CD14-positive monocyte (primary cell): ENCODE data around the gene MORC1. TPM values are rescaled to one million over a fixed set of nuclear protein-coding genes. Genes with fewer than 3 reads are reported as not detected.

Experiments
- DNase-seq, 3 donors: peaks; one replicate each; pipeline ENCODE4 v3.0.0-alpha.2; 2011 to 2022
- H2AFZ ChIP-seq: 2 replicates; pipeline ENCODE4 v1.6.0; 2012; ENCODE audit warnings: mild to moderate bottlenecking, low read depth, low read length, inconsistent platforms; ENCODE audit not compliant: insufficient read depth, poor library complexity, severe bottlenecking
- H3K27ac ChIP-seq, 2 donors: 1 replicate in 1 of 2; 2 replicates in 1 of 2; pipeline ENCODE4 v1.5.1; 2012 to 2013; ENCODE audit warnings: low read length in 2 of 2, control low read depth in 1 of 2, inconsistent platforms in 1 of 2, low read depth in 1 of 2, mild to moderate bottlenecking in 1 of 2
- H3K27me3 ChIP-seq, 2 donors: one replicate each; pipeline versions ENCODE4 v1.6.0 to v1.6.1; 2011 to 2013; ENCODE audit warnings: low read length in 2 of 2; ENCODE audit not compliant: control insufficient read depth in 2 of 2, insufficient read depth in 2 of 2
- H3K36me3 ChIP-seq, 2 donors: replicated peaks in 1 of 2; 1 replicate in 1 of 2; 2 replicates in 1 of 2; pipeline versions ENCODE4 v1.5.1 to v1.6.1; 2012 to 2013; ENCODE audit warnings: low read length in 2 of 2, control low read depth in 1 of 2, inconsistent platforms in 1 of 2, mild to moderate bottlenecking in 1 of 2; ENCODE audit not compliant: insufficient read depth in 2 of 2, control insufficient read depth in 1 of 2
- H3K4me1 ChIP-seq, 2 donors: 1 replicate in 1 of 2; 2 replicates in 1 of 2; pipeline versions ENCODE4 v1.5.1 to v1.6.1; 2012 to 2013; ENCODE audit warnings: low read length in 2 of 2, control low read depth in 1 of 2, inconsistent platforms in 1 of 2, mild to moderate bottlenecking in 1 of 2, moderate library complexity in 1 of 2; ENCODE audit not compliant: insufficient read depth in 2 of 2, control insufficient read depth in 1 of 2
- H3K4me2 ChIP-seq: replicated peaks from 2 replicates; pipeline ENCODE3; 2012; ENCODE audit warnings: low read length, moderate library complexity, mild to moderate bottlenecking; ENCODE audit not compliant: poor library complexity, severe bottlenecking; ENCODE audit errors: extremely low read depth
- H3K4me3 ChIP-seq, 3 experiments: fragments of 200-600 bp in 1 of 3; sonication (generic) in 1 of 3; replicated peaks in 1 of 3; 1 replicate in 2 of 3; 2 replicates in 1 of 3; pipeline ENCODE4 v1.5.1; 2011 to 2013; ENCODE audit warnings: low read length in 3 of 3, mild to moderate bottlenecking in 3 of 3, control low read depth in 2 of 3, low read depth in 2 of 3, inconsistent platforms in 1 of 3, moderate library complexity in 1 of 3
- H3K79me2 ChIP-seq: 2 replicates; pipeline ENCODE4 v1.6.0; 2012; ENCODE audit warnings: mild to moderate bottlenecking, control low read depth, inconsistent platforms, low read length, moderate library complexity; ENCODE audit not compliant: insufficient read depth
- H3K9ac ChIP-seq: 2 replicates; pipeline ENCODE4 v1.6.0; 2017; ENCODE audit warnings: low read length, mild to moderate bottlenecking; ENCODE audit not compliant: insufficient read depth, poor library complexity, severe bottlenecking
- H3K9me3 ChIP-seq, 2 donors: replicated peaks in 1 of 2; 1 replicate in 1 of 2; 2 replicates in 1 of 2; pipeline versions ENCODE4 v1.5.1 to v1.6.1; 2012 to 2013; ENCODE audit warnings: low read length in 2 of 2, control low read depth in 1 of 2; ENCODE audit not compliant: control insufficient read depth in 1 of 2, insufficient read depth in 1 of 2
- H4K20me1 ChIP-seq: 2 replicates; pipeline ENCODE4 v1.6.0; 2012; ENCODE audit warnings: mild to moderate bottlenecking, low read length, control low read depth, moderate library complexity; ENCODE audit not compliant: insufficient read depth
- H3K27ac Mint-ChIP-seq, 7 donors: one replicate each; pipeline ENCODE4 v1.8.0; 2020; ENCODE audit warnings: mild to moderate bottlenecking in 7 of 7, mixed read lengths in 7 of 7, moderate library complexity in 6 of 7, inconsistent platforms in 2 of 7
- H3K27me3 Mint-ChIP-seq, 3 donors: one replicate each; pipeline ENCODE4 v1.8.0; 2021 to 2022; ENCODE audit warnings: low read depth in 3 of 3, mild to moderate bottlenecking in 3 of 3, mixed read lengths in 3 of 3, moderate library complexity in 3 of 3, inconsistent platforms in 1 of 3
- H3K36me3 Mint-ChIP-seq, 2 donors: one replicate each; pipeline ENCODE4 v1.8.0; 2020; ENCODE audit warnings: mixed read lengths in 2 of 2, inconsistent platforms in 1 of 2, mild to moderate bottlenecking in 1 of 2
- H3K4me1 Mint-ChIP-seq: one replicate; pipeline ENCODE4 v1.8.0; 2020; ENCODE audit warnings: mild to moderate bottlenecking, mixed read lengths
- H3K4me3 Mint-ChIP-seq, 2 donors: one replicate each; pipeline ENCODE4 v1.8.0; 2020; ENCODE audit warnings: mild to moderate bottlenecking in 2 of 2, mixed read lengths in 2 of 2, moderate library complexity in 1 of 2
- H3K9me3 Mint-ChIP-seq, 7 donors: one replicate each; pipeline ENCODE4 v1.8.0; 2020 to 2022; ENCODE audit warnings: mixed read lengths in 7 of 7, mild to moderate bottlenecking in 6 of 7, moderate library complexity in 6 of 7, inconsistent platforms in 2 of 7
- WGBS: methylation state at CpG from one replicate; pipeline ENCODE4 v1.1.5; 2013; ENCODE audit warnings: missing lambda C conversion rate; ENCODE audit not compliant: insufficient coverage; 5-methylcytosine and 5-hydroxymethylcytosine counted together
- intact Hi-C, 2 donors: fragments of 100-400 bp; cut with micrococcal nuclease; formaldehyde crosslinking; loops; one replicate each; pipeline versions ENCODE4 v1.15.0 to v1.15.1; 2023
- polyA plus RNA-seq, 3 donors: library from polyadenylated mRNA; depleted of rRNA in 1 of 3; unstranded in 2 of 3; stranded (reverse) in 1 of 3; fragments of 300-500 nt in 2 of 3; fragments of >200 nt in 1 of 3; fragmentation: Illumina TruSeq in 2 of 3; gene quantifications; 1 replicate in 2 of 3; 2 replicates in 1 of 3; pipeline ENCODE4 v1.2.3, GENCODE V29; 2012 to 2021
- TF ChIP-seq, protein P1 (sequence below): fragments of 200-600 bp; IDR thresholded peaks from one replicate; pipeline ENCODE4 v1.8.0; 2022; ENCODE audit warnings: antibody characterized with exemption, mild to moderate bottlenecking

The MORC1 gene
- polyA plus RNA-seq, 3 donors, result not detected

DNA sequence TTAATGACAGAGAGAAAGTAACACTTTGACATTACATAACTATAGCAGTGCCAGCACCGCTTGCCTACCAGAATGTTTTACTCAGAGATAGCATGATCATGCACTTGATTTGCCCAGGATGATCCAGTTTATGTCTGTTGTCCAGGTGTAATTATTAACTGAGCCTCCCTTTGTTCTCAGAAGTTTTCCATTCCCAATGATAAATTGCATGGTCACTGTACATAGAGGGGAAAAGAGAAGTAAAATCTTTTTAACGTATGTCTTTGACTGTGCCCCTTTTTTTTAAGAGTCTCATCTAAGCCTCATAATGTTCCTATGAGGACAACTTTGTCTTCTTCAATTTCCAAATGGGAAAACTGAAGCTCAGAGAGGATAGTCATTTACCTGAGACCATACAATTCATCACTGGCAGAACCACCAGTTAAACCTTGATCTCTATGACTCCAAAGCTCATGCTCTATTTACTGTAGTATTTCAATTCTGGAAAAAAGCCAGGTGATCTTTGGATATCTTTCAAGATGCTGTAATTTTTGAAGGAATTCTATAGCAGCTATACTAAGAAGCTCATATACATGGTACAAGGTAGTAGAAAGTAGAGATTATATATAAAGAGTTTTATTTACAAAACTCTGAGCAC lies 43.7 kb upstream of the MORC1 start:
- H3K27ac Mint-ChIP-seq, result no peak overlapping the region
- Histone ChIP-seq H3K4me1 (no peaks in the 10 kb centered on the region), H3K36me3 (no peaks in the 10 kb centered on the region), H3K4me3 (no peak overlapping the region), H3K4me2 (no peak overlapping the region), H4K20me1 (no peaks in the 10 kb centered on the region), H3K27me3 (no peaks in the 10 kb centered on the region), H3K79me2 (no peaks in the 10 kb centered on the region), H3K27ac (no peak overlapping the region), H2AFZ (no peak overlapping the region), H3K9me3 (peaks cover 0 to 6% of the 10 kb centered on the region in 2 donors), H3K9ac (no peak overlapping the region)
- H3K27me3 Mint-ChIP-seq, result no peaks in the 10 kb centered on the region
- H3K4me1 Mint-ChIP-seq, result no peaks in the 10 kb centered on the region
- H3K4me3 Mint-ChIP-seq, result no peak overlapping the region
- TF ChIP-seq, protein P1, sequence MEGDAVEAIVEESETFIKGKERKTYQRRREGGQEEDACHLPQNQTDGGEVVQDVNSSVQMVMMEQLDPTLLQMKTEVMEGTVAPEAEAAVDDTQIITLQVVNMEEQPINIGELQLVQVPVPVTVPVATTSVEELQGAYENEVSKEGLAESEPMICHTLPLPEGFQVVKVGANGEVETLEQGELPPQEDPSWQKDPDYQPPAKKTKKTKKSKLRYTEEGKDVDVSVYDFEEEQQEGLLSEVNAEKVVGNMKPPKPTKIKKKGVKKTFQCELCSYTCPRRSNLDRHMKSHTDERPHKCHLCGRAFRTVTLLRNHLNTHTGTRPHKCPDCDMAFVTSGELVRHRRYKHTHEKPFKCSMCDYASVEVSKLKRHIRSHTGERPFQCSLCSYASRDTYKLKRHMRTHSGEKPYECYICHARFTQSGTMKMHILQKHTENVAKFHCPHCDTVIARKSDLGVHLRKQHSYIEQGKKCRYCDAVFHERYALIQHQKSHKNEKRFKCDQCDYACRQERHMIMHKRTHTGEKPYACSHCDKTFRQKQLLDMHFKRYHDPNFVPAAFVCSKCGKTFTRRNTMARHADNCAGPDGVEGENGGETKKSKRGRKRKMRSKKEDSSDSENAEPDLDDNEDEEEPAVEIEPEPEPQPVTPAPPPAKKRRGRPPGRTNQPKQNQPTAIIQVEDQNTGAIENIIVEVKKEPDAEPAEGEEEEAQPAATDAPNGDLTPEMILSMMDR, result no peak
- no peak for DNase-seq
- H3K9me3 Mint-ChIP-seq, result peaks cover 0 to 18% (median 3%) of the 10 kb centered on the region in 7 donors
- intact Hi-C loops, result no loop called here
- WGBS, result no CpG with 5 or more reads among the region's 2 CpGs
- no peaks in the 10 kb centered on the region for H3K36me3 Mint-ChIP-seq

DNA sequence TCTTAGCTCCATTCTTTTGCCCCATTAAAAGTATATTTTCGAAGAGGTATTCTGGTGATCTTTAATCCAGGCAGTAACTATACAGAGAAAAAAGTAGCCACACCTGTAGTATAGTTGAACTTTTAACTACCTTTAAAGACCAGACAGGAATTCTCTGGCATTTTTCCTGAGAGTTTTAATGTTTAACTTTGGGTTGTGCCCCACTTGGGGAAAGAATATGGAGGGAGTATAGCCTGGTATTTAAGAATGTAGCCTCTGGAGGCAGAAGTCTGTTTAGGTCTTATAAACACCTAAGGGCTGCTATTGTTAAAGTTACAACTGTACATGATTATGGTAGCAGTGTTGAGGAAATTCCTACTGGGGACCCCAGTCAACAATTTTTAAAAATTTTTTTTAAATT lies 37.9 kb upstream of the MORC1 start:
- Histone ChIP-seq H3K79me2 (no peaks in the 10 kb centered on the region), H3K9me3 (peaks cover 0 to 2% of the 10 kb centered on the region in 2 donors), H3K4me1 (no peaks in the 10 kb centered on the region), H2AFZ (no peak overlapping the region), H3K4me3 (no peak overlapping the region), H3K4me2 (no peak overlapping the region), H4K20me1 (no peaks in the 10 kb centered on the region), H3K27ac (no peak overlapping the region), H3K27me3 (no peaks in the 10 kb centered on the region), H3K9ac (no peak overlapping the region), H3K36me3 (no peaks in the 10 kb centered on the region)
- Mint-ChIP-seq H3K27ac (no peak overlapping the region), H3K9me3 (peaks cover 0 to 17% (median 8%) of the 10 kb centered on the region in 7 donors), H3K36me3 (no peaks in the 10 kb centered on the region), H3K4me1 (no peaks in the 10 kb centered on the region), H3K4me3 (no peak overlapping the region), H3K27me3 (no peaks in the 10 kb centered on the region)
- intact Hi-C loops, result no loop called here
- WGBS, result no CpG with 5 or more reads among the region's 1 CpG
- DNase-seq, result no peak
- TF ChIP-seq, protein P1, result no peak
